GM18951 (cell line): ENCODE measurements around the gene TBC1D7.

Experiments
- POLR2A ChIP-seq: IDR thresholded peaks from 4 replicates; pipeline ENCODE4 v1.6.1; 2011; ENCODE audit warnings: mild to moderate bottlenecking; ENCODE audit not compliant: insufficient read length, insufficient read depth; ENCODE audit errors: extremely low read depth
- in situ Hi-C: fragments of 300-500 bp; cut with MboI; formaldehyde crosslinking; loops from one replicate; pipeline ENCODE4 v1.12.0; 2022; ENCODE audit warnings: low sequenced_read_pairs, mixed read lengths, inconsistent platforms; ENCODE audit not compliant: unreplicated experiment

The TBC1D7 gene

DNA sequence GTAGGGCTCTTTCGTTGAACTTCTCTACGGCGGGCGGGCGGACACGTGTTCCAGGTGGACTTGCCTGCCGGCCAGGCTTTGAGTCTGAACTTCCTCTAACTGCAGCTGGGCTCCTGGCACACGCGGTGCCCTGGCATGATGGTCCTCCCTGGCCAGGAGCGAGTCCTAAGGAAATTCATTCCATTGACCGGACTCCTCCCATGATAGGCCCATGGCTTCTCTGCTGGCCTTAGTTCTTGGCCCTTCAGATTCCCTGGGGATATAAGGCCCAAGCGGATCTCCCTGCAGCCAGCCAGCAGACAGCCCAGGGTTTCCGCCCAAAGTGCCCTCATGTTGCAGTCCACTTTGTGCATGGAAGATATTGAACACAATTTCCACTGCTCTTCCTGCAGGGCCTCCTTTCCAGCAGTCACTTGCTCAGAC, 39.4 kb downstream of the TBC1D7 start:
- no peak for TF ChIP-seq POLR2A
- in situ Hi-C loops, result no loop called here

DNA sequence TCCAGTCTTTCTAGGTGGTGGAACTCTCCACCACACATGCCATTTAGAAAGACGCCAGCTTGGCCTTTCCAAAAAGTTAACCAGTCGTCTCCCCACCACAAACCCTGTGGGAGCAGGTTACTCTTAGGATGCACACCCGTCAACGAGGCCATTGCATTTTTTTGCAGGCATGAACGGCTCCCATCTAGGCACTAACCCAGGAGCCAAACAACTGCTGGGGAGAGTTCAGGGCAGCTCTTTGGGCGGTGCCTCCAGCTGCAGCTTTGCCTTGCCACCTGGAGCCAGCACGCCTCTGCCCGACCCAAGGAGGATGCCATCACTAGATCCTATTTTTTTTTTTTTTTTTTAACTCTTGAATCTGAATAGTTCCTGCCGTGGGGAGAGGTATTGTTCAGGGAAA, 39.9 kb downstream of the TBC1D7 start:
- no peak for TF ChIP-seq POLR2A
- in situ Hi-C loops, result no loop called here

DNA sequence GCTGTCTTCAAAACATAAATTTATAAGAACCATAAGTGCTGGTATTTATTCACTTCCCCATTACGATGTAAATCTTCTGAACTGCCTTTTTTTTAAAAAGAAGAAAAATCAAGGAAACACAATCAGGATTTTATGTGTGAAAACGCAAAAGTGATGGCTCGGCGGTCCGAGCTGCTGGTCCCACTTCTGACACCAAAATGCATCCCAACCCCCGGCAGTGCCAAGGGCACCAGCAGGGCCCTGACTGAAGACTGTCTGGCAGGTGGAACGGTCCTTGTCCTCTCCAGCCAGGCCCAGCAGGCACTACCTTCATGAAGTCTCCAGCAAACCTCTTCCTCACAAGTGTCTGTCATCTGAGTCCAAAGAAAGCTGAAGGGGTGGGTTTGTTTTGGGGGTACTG, 41.2 kb downstream of the TBC1D7 start:
- no peak for TF ChIP-seq POLR2A
- in situ Hi-C loops, result no loop called here

DNA sequence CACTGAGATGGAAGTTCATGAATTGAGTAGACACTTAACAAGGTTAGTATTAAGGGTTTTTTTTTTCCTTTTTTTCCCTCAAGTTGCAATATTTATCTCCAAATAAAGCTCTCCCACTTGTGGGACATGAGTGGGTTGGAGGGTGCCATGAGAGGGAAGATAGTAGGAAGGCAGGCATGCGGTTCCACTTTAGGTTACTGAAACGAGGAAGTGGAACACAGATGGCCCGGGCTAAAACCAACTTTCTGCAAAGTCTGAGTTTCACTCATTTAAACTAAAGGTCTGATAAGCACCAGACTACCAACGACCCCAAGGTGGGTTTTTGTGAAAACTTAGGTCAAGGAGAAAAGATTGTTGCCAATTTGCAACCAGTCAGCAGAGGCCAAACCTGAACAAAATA, 42.2 kb downstream of the TBC1D7 start:
- in situ Hi-C loops, result no loop called here
- TF ChIP-seq POLR2A, result no peak

DNA sequence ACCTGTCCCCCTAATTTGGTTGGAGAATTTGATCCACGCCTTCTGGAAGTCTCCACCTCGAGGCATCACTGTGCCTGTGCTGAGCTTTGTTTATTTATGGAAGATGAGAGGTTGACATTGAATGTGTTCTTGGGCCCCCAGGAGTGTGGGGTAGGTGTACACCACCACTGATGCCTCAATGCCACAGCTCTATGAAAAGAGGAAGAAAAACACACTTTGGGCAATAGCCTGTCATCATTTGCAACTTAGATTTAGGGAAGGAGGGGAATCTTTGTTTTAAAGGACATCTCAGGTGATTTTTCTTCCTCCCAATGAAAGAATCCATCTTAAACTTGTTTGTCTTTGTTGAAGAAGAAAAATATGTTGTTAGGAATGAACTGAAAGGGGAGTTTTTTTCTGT, 42.6 kb downstream of the TBC1D7 start:
- TF ChIP-seq POLR2A, result no peak

DNA sequence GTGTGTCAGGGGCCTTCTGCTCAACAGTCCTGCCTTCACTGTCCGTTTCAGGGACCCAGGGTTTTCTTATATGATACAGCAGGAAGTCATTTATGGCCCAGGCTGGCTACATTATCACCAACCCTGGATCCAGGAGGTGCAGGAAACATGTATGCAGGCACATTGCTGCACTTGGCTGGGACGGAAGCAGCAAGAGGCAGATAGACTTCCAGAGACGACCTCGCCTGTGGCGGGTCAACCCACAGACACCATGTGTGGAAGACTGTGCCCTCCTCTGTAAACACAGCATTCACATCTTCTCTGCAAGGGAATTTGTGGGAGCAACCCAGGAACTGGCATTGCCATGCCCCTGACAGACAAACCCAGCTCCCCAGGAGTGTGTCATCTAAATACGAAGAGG, 43.7 kb downstream of the TBC1D7 start:
- in situ Hi-C loops, result no loop called here

More for the DNA sequence above, 42.6 kb downstream of the TBC1D7 start:
- in situ Hi-C loops, result no loop called here

DNA sequence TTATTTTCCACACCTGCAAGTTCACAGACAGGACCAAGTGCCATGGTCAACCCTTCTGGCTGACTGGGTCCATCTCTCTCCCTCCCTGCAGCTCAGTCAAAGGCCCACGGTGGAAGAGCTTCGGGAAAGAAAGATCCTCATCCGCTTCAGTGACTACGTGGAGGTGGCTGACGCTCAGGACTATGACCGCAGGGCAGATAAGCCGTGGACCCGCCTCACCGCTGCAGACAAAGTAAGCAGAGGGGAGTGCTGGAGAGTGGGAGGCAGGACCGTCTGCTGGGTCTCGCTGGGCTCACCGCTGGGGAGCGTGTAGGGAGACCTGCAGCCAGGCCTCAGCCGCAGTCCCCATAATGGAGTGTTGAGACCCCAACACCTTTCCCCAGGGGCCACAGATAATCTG, 45.0 kb downstream of the TBC1D7 start:
- in situ Hi-C loops, result no loop called here
- TF ChIP-seq POLR2A, result no peak

More for the DNA sequence above, 43.7 kb downstream of the TBC1D7 start:
- no peak for TF ChIP-seq POLR2A

DNA sequence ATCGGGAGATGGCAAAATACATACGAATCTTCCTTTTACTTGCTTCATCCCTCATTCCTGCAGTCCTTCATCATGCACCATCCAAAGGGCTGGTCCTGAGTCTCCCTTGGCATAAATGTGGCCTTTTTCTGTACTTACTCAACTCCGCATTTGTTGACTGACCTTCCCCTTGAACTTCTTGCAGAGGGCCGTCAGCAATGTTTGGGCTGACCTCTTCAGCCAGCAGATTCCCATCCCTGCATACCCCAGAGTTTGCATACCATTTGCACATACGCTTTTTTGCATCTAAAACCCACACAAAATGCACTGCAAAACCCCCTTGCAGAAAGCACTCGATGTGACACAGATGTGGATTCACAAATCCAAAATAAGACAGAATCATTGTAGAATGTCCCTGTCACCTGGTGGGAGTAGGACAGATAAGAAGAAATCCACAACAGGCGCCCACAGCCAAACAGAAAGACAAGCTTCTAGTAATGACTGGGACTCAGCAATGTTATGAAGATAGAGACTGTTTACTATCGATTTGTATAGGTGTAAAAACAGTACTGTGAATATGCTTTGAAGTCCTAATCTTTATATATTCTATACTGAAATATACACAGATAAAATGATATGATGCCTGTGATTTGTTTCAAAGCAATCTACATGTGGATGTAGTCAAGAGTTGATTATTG, 45.8 kb downstream of the TBC1D7 start:
- in situ Hi-C loops, result no loop called here
- no peak for TF ChIP-seq POLR2A

DNA sequence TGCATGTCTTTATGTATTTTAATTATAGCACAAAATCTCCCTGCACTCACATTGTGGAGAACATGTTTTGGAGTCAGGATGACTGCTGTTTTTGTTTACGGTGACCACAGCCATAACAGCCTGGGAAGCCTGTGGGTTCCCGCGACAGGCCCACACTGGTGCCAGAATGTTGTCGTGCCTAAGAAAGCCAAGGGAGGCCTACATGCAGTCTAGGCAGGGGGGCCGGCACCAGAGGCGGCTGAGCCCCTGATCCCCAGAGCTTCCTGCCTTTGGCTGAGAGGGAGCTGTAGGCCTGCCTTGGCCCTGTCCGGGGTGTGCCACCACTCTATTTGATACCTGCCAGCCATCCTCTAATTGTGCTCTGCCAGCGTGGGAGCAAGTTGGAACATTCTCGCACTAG, 46.7 kb downstream of the TBC1D7 start:
- no peak for TF ChIP-seq POLR2A
- in situ Hi-C loops, result no loop called here

DNA sequence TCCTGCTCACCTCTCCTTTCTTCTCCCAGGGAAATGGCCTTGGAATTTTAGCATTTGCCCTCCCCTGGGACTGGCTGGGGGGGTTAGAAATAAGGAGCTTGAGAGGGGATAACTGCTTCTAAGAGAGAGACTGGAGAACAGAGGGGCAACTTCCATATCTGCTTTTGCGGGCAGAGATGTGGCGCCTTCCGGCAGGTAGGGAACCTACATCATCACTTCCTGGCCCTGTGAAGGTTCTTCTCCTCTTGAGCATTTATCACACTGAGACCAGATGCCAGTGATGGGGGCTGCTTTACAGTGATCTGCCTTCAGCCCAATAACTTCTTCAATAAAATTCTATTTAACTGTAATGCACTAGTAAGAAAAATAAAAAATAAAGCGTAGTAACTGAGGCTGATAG, 48.1 kb downstream of the TBC1D7 start:
- in situ Hi-C loops, result no loop called here
- TF ChIP-seq POLR2A, result no peak

DNA sequence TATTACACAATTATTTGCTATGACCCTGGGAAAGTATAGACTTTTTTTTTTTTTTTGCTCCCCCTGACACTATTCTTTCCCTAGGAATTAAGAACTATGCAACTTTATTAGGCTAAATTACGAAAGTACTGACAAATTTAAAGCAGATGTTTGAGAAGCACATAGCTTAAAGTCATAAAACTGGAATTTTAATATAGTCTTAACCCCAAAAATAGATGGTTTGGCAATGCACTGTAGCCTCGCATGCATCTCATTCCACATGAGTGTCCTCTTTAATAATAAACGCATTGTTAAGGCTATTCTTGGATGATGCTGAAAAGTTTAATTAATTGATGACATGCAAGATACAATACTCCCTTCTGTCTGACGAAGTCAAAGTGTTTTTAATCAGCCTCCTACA, 49.3 kb downstream of the TBC1D7 start:
- no peak for TF ChIP-seq POLR2A
- in situ Hi-C loops, result no loop called here

DNA sequence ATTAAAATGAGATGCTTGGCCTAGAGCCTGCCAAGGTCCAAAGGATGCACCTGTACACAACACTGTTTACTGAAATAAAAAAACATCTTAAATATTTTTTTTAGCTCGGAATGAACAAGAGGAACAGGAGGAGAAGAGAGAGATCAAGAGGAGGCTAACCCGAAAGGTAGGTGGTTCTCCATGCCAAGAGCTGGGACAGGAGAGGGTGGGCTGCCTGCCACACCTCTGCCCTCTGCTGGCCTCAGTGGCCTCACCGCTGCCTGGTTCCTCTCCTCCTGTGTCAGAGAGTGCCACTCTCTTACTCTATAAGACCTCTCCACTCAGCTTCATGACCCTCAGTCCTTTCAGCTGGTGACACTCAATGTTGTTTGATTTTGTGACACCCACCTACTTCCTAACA, 50.2 kb downstream of the TBC1D7 start:
- in situ Hi-C loops, result no loop called here

DNA sequence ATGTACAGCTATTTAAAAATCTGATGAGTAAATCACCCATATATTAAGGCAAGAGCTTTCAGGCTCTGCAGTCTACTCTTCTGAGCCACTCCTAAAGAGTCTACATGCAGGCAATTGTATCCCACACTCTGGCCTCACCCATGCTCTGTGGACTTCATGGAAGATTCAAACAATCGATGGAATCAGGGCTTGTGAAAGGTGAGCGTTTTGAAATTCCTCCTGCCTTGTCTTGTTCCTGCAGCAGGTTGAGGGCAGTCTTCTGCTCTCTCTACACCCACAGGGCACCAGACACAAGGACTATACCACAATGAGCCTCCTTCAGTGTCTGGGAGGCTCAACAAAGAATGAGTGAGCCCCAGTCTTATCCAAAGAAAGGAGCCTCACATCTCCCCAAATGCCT, 51.1 kb downstream of the TBC1D7 start:
- in situ Hi-C loops, result no loop called here
- no peak for TF ChIP-seq POLR2A

More for the DNA sequence above, 50.2 kb downstream of the TBC1D7 start:
- no peak for TF ChIP-seq POLR2A

DNA sequence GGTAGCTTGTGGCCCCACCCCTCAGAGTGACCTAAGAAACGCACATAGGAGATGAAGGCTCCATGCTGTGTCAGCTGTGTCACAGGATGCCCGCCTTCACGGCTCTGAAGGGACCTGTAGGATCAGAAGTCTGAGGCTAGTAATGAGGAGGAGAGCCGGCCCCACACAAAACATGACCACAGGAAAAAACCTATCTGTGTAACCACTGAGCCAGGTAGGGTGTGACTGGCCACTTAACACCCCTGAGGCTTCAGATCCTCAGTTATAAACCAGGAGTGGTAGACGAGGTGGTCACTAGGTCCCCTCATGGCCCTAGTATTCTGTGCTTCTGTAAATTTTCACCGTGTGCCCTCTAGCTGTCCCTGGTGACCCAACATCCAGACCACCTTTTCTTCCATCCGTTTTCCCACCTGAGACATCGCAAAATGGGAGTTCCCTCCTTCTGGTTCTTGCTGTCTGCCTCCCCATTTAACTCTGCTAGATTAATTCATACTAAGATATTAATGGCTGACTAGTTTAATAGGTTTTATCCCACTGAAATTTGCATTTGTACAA, 52.8 kb downstream of the TBC1D7 start:
- TF ChIP-seq POLR2A, result no peak

More for the DNA sequence above, 52.8 kb downstream of the TBC1D7 start:
- in situ Hi-C loops, result no loop called here
